IPS-15b (cell line): ENCODE data around the gene MYLK4.

Experiments used
- H3K27me3 ChIP-seq: one replicate; pipeline ENCODE4 v1.6.1; 2013; ENCODE audit warnings: low read length; ENCODE audit not compliant: control insufficient read depth, insufficient read depth
- H3K36me3 ChIP-seq: one replicate; pipeline ENCODE4 v1.6.1; 2013; ENCODE audit warnings: low read length; ENCODE audit not compliant: control insufficient read depth, insufficient read depth
- H3K4me1 ChIP-seq: one replicate; pipeline ENCODE4 v1.6.1; 2013; ENCODE audit warnings: mild to moderate bottlenecking, low read length; ENCODE audit not compliant: control insufficient read depth, insufficient read depth
- H3K4me3 ChIP-seq: one replicate; pipeline ENCODE4 v1.5.1; 2013; ENCODE audit warnings: low read depth, low read length
- H3K9ac ChIP-seq: one replicate; pipeline ENCODE4 v1.6.1; 2013; ENCODE audit warnings: low read depth, mild to moderate bottlenecking, low read length
- H3K9me3 ChIP-seq: one replicate; pipeline ENCODE4 v1.6.1; 2013; ENCODE audit warnings: mild to moderate bottlenecking, low read length; ENCODE audit not compliant: control insufficient read depth, insufficient read depth

Gene MYLK4

GRCh38 chr6:2790588-2791449 lies 40.1 kb upstream of the MYLK4 start:
- H3K36me3 ChIP-seq, result no peaks in the 10 kb centered on the region
- H3K9me3 ChIP-seq, result no peaks in the 10 kb centered on the region
- H3K4me1 ChIP-seq, result no peaks in the 10 kb centered on the region
- no peak overlapping the region for H3K4me3 ChIP-seq
- H3K9ac ChIP-seq, result no peak overlapping the region
- H3K27me3 ChIP-seq, result no peaks in the 10 kb centered on the region

- Histone ChIP-seq H3K9me3 (no peaks in the 10 kb centered on the region), H3K4me1 (no peaks in the 10 kb centered on the region), H3K4me3 (no peak overlapping the region), H3K9ac (no peak overlapping the region), H3K36me3 (peaks cover 6% of the 10 kb centered on the region), H3K27me3 (no peaks in the 10 kb centered on the region)
These were observed 35.5 kb upstream of the MYLK4 start for GRCh38 chr6:2786269-2786668.

GRCh38 chr6:2784930-2785329 lies 34.2 kb upstream of the MYLK4 start:
- Histone ChIP-seq H3K27me3 (no peaks in the 10 kb centered on the region), H3K4me3 (no peak overlapping the region), H3K4me1 (no peaks in the 10 kb centered on the region), H3K36me3 (peaks cover 6% of the 10 kb centered on the region), H3K9me3 (no peaks in the 10 kb centered on the region), H3K9ac (no peak overlapping the region)

- no peak overlapping the region for H3K9ac ChIP-seq
- H3K36me3 ChIP-seq, result peaks cover 6% of the 10 kb centered on the region
- H3K4me1 ChIP-seq, result no peaks in the 10 kb centered on the region
- H3K4me3 ChIP-seq, result no peak overlapping the region
- H3K27me3 ChIP-seq, result no peaks in the 10 kb centered on the region
- H3K9me3 ChIP-seq, result no peaks in the 10 kb centered on the region
These were observed 33.3 kb upstream of the MYLK4 start for GRCh38 chr6:2784061-2784460.

GRCh38 chr6:2783188-2783963 lies 32.7 kb upstream of the MYLK4 start:
- Histone ChIP-seq H3K9ac (no peak overlapping the region), H3K4me1 (no peaks in the 10 kb centered on the region), H3K4me3 (no peak overlapping the region), H3K9me3 (no peaks in the 10 kb centered on the region), H3K27me3 (no peaks in the 10 kb centered on the region), H3K36me3 (peaks cover 6% of the 10 kb centered on the region)

- no peak overlapping the region for H3K9ac ChIP-seq
- H3K4me3 ChIP-seq, result no peak overlapping the region
- peaks cover 6% of the 10 kb centered on the region for H3K36me3 ChIP-seq
- H3K27me3 ChIP-seq, result no peaks in the 10 kb centered on the region
- no peaks in the 10 kb centered on the region for H3K9me3 ChIP-seq
- H3K4me1 ChIP-seq, result no peaks in the 10 kb centered on the region
These were observed 32.1 kb upstream of the MYLK4 start for GRCh38 chr6:2782825-2783187.

GRCh38 chr6:2782356-2782708 lies 31.6 kb upstream of the MYLK4 start:
- H3K27me3 ChIP-seq, result no peaks in the 10 kb centered on the region
- peaks cover 6% of the 10 kb centered on the region for H3K36me3 ChIP-seq
- H3K4me3 ChIP-seq, result no peak overlapping the region
- H3K4me1 ChIP-seq, result no peaks in the 10 kb centered on the region
- H3K9me3 ChIP-seq, result no peaks in the 10 kb centered on the region
- H3K9ac ChIP-seq, result no peak overlapping the region

GRCh38 chr6:2781685-2782355 lies 31.1 kb upstream of the MYLK4 start:
- Histone ChIP-seq H3K9ac (no peak overlapping the region), H3K4me3 (no peak overlapping the region), H3K27me3 (no peaks in the 10 kb centered on the region), H3K36me3 (peaks cover 6% of the 10 kb centered on the region), H3K4me1 (no peaks in the 10 kb centered on the region), H3K9me3 (no peaks in the 10 kb centered on the region)

GRCh38 chr6:2780102-2780737 lies 29.5 kb upstream of the MYLK4 start:
- no peaks in the 10 kb centered on the region for H3K27me3 ChIP-seq
- H3K36me3 ChIP-seq, result peaks cover 6% of the 10 kb centered on the region
- H3K9me3 ChIP-seq, result no peaks in the 10 kb centered on the region
- H3K9ac ChIP-seq, result no peak overlapping the region
- H3K4me1 ChIP-seq, result no peaks in the 10 kb centered on the region
- no peak overlapping the region for H3K4me3 ChIP-seq

- H3K4me1 ChIP-seq, result no peaks in the 10 kb centered on the region
- no peaks in the 10 kb centered on the region for H3K27me3 ChIP-seq
- no peak overlapping the region for H3K4me3 ChIP-seq
- no peak overlapping the region for H3K9ac ChIP-seq
- no peaks in the 10 kb centered on the region for H3K9me3 ChIP-seq
- H3K36me3 ChIP-seq, result peaks cover 8% of the 10 kb centered on the region
These were observed 26.5 kb upstream of the MYLK4 start for GRCh38 chr6:2777249-2777648.

- no peak overlapping the region for H3K9ac ChIP-seq
- no peaks in the 10 kb centered on the region for H3K9me3 ChIP-seq
- H3K27me3 ChIP-seq, result no peaks in the 10 kb centered on the region
- peaks cover 7% of the 10 kb centered on the region for H3K4me1 ChIP-seq
- H3K36me3 ChIP-seq, result peaks cover 4% of the 10 kb centered on the region
- H3K4me3 ChIP-seq, result no peak overlapping the region
These were observed 24.3 kb upstream of the MYLK4 start for GRCh38 chr6:2775003-2775402.
